OCI-M2 (cell line): ENCODE measurements around the gene NMD3.
"Not testable (repeated sequence)": the region's sequence is repeated elsewhere in the genome, so short reads cannot be mapped to it uniquely, and the experiment has no call there.

ENCODE experiments used
- DNase-seq: peaks from one replicate; lab custom pipeline; 2025; ENCODE audit not compliant: unreplicated experiment; lab: John Stamatoyannopoulos, UW

The NMD3 gene

DNA sequence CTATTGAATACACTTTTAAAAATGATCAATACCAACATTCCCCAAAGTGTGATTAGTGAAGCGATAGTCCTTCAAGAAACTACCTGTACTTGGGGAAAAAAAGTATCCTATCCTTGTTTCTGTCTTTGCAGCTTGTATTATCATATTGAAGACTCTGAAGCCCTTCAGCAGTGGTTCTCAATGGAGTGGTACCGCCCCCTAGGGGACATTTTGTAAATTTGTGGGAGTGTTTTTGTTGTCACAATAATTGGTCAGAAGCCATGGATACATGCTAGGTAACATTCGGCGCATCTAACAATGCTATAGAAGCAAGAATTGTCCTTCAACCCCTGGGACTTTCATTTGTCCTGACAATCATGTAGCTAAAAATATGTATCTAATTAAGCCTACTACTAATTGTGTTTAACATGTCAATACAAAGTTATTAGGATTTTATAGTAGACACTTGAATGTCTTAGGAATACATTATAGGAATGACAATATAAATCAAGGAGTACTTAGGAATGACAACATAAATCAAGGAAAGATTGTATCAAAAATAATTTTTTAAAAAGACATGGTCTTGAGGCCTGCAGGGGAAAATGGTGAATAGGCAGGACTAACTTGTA is 53.7 kb downstream of the NMD3 start:
- no peak for DNase-seq

DNA sequence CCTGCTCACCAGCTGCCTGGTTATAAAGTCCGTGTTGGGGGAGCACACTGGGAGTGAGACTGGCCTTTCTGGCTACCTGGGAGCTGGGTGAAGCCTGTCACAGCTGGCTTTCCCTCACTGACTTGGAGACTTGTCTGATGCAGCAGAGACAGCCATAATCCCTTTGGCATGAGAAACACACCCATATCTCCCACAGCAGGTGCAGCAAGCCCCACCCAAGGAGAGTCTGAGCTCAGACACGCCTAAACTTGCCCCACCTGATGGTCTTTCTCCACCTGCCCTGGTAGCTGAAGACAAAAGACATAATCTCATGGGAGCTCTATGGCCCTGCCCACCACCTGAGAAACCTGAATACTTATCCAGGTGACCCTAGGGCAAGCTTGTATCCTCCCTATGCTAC is 54.8 kb downstream of the NMD3 start:
- DNase-seq: no peak

DNA sequence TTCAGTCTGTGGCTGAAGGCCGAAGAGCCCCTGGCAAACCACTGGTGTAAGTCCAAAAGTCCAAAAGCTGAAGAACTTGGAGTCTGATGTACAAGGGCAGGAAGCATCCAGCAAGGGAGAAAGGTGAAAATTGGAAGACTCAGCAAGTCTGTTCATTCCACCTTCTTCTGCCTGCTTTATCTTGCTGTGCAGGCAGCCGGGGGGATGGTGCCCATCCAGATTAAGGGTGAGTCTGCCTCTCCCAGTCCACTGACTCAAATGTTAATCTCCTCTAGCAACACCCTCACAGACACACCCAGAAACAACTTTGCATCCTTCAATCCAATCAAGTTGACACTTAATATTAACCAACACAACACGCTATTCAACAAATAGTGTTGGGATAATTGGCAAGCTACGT is 61.3 kb downstream of the NMD3 start:
- not testable (repeated sequence) for DNase-seq

DNA sequence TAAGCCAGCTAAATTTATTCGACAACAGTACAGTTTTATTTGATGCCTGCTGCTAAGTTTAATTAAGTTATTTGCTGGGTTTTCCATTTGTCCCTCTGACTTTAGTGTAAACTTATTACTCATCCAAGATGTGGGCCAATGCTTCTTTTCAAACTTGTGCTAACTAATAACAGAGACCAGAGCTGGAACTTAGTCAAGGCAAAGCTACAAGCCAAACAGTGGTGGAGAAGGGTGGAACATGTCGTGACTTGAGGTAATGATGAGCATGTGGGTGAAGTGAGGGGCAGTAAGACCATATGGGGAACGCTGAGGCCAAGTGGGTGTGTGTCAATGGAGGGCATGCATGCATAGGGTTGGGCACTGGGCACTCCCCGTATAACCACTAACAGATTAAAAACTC is 63.9 kb downstream of the NMD3 start:
- DNase-seq: no peak

DNA sequence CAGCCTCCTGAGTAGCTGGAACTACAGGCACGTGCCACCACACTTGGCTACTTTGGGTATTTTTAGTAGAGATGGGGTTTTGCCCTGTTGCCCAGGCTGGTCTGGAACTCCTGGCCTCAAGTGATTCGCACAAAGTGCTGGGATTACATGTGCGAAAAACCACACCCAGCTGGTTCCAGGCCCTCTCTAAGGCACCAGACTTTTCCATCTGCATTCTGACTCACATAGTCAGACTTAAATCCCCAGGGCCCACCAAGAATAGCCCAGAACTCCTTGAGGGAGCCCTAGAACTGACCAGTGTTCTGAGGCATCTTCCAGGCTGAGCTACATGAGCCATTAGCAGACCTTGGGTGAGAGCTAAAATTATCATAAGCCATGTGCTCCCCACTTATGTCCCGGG is 68.1 kb downstream of the NMD3 start:
- DNase-seq: no peak

GRCh38 chr3:161291191-161291901 is 70.2 kb downstream of the NMD3 start:
- DNase-seq: no peak

GRCh38 chr3:161293381-161293780 is 72.3 kb downstream of the NMD3 start:
- no peak for DNase-seq

- DNase-seq: no peak
These were observed 74.2 kb downstream of the NMD3 start for GRCh38 chr3:161295325-161295724.

DNA sequence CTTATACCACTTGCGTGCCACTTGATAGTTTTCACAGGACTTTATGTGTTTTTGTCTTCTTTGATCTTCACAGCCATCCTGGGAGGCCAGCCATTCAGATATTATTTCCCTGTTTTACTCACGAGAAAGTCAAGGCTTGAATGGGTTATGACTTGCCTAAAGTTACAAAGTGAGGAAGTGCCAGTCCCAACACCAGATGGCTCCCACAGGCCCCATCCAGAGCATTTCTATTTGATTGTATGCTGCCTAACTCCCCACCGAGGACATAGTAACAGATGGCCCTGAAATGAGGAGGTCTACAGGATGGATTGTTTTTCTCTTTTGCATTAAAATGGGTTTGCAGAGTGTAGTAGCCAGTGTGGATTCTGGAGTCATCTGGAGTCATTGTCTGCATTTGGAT is 75.7 kb downstream of the NMD3 start:
- DNase-seq: no peak
